ENCODE measurements around the gene PRKAB2.

The PRKAB2 gene

GRCh38 chr1:147185432-147185831, 13.2 kb upstream of the PRKAB2 start:
- TF ChIP-seq CTCF (IDR thresholded peaks at IDR 0.05; ENCODE audit: borderline replicate concordance, control extremely low read depth, extremely low read depth, insufficient read depth, missing control alignments) = no peak
- no peak for DNase-seq (ENCODE audit: low spot score)
- in situ Hi-C loops (cut with MboI; ENCODE audit: low sequenced_read_pairs, unreplicated experiment) = no loop called here

GRCh38 chr1:147177611-147178380, 5.5 kb upstream of the PRKAB2 start:
- TF ChIP-seq CTCF (IDR thresholded peaks at IDR 0.05; ENCODE audit: borderline replicate concordance, control extremely low read depth, extremely low read depth, insufficient read depth, missing control alignments) = no peak
- DNase-seq (ENCODE audit: low spot score) = no peak
- in situ Hi-C loops (cut with MboI; ENCODE audit: low sequenced_read_pairs, unreplicated experiment) = loop anchor here (10.0 kb wide), 1 partner anchor 47 kb away; the partner anchor contains the start of gene FMO5

- in situ Hi-C loops (cut with MboI; ENCODE audit: low sequenced_read_pairs, unreplicated experiment) = loop anchor here (10.0 kb wide), 1 partner anchor 53 kb away; the partner anchor contains the start of gene FMO5
- no peak for TF ChIP-seq CTCF (IDR thresholded peaks at IDR 0.05; ENCODE audit: borderline replicate concordance, control extremely low read depth, extremely low read depth, insufficient read depth, missing control alignments)
- no peak for DNase-seq (ENCODE audit: low spot score)
Observed at GRCh38 chr1:147171399-147172167, 687 bp downstream of the PRKAB2 start.

- in situ Hi-C loops (cut with MboI; ENCODE audit: low sequenced_read_pairs, unreplicated experiment) = loop anchor here (10.0 kb wide), 1 partner anchor 55 kb away; the partner anchor contains the start of gene FMO5
- TF ChIP-seq CTCF (IDR thresholded peaks at IDR 0.05; ENCODE audit: borderline replicate concordance, control extremely low read depth, extremely low read depth, insufficient read depth, missing control alignments) = no peak
- DNase-seq (ENCODE audit: low spot score) = no peak
Observed at GRCh38 chr1:147169840-147170674, 2.2 kb downstream of the PRKAB2 start.

- in situ Hi-C loops (cut with MboI; ENCODE audit: low sequenced_read_pairs, unreplicated experiment) = no loop called here
- no peak for TF ChIP-seq CTCF (IDR thresholded peaks at IDR 0.05; ENCODE audit: borderline replicate concordance, control extremely low read depth, extremely low read depth, insufficient read depth, missing control alignments)
Observed at GRCh38 chr1:147169171-147169570, 3.1 kb downstream of the PRKAB2 start.

GRCh38 chr1:147168626-147169058, 3.6 kb downstream of the PRKAB2 start:
- no peak for TF ChIP-seq CTCF (IDR thresholded peaks at IDR 0.05; ENCODE audit: borderline replicate concordance, control extremely low read depth, extremely low read depth, insufficient read depth, missing control alignments)
- in situ Hi-C loops (cut with MboI; ENCODE audit: low sequenced_read_pairs, unreplicated experiment) = no loop called here
- no peak for DNase-seq (ENCODE audit: low spot score)

More at GRCh38 chr1:147169171-147169570, 3.1 kb downstream of the PRKAB2 start:
- DNase-seq (ENCODE audit: low spot score) = no peak
